ENCODE measurements around the gene SUMO3.

DNA sequence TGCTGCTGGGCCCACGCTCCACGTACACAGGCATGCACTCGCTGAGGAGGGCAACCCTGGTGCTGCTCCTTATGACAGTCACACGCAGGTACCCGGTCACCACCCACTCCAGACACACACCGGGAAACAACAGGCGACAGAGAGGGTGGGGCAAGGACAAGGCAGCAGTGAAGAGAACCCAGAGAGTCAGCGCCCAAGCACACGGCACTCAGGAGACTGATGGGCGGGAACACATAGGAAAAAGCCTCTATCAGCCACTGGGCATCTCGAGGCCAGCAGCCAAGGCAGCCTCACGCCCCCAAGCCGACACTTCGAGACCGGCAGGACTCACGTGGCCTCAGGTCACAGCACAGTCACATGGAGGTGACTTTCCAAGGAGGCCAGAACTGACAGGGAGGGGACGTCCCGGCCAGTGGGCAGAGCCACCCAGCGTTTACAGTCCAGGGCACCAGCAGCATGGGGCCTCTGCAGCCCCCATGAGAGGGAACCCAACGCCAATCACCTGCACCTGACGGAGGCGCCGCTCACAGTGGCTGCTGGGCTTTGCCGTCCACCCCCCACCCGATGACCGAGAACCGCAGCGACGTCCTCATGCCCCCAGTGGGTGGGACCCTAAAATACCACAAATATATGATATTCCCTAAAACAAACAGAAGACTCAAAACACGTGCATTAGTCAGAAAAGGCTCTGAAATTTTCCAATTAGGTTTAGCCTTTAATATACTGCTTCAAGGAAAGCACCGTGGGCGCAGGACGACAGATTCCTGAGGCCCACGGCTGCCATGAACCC lies 35.9 kb upstream of the SUMO3 start:
- TF ChIP-seq ATF1 (CRISPR knock-in tag; IDR thresholded peaks at IDR 0.05) (no peak), SP2 (CRISPR knock-in tag; IDR thresholded peaks at IDR 0.05) (no peak), GABPA (IDR thresholded peaks at IDR 0.05; ENCODE audit: low read depth, low read length) (no peak), GABPA (CRISPR knock-in tag; IDR thresholded peaks at IDR 0.05; ENCODE audit: low read depth) (no peak), ZNF296 (CRISPR knock-in tag; conservative IDR thresholded peaks at IDR 0.05) (no peak), ZNF460 (CRISPR knock-in tag; IDR thresholded peaks at IDR 0.05; ENCODE audit: borderline replicate concordance) (no peak), ZNF234 (CRISPR knock-in tag; conservative IDR thresholded peaks at IDR 0.05) (no peak), CC2D1A (CRISPR knock-in tag; IDR thresholded peaks at IDR 0.05) (no peak)
- TF ChIP-seq, protein P1, sequence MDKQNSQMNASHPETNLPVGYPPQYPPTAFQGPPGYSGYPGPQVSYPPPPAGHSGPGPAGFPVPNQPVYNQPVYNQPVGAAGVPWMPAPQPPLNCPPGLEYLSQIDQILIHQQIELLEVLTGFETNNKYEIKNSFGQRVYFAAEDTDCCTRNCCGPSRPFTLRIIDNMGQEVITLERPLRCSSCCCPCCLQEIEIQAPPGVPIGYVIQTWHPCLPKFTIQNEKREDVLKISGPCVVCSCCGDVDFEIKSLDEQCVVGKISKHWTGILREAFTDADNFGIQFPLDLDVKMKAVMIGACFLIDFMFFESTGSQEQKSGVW (CRISPR knock-in tag; IDR thresholded peaks at IDR 0.05; ENCODE audit: borderline replicate concordance): no peak
- TF ChIP-seq, protein P2, sequence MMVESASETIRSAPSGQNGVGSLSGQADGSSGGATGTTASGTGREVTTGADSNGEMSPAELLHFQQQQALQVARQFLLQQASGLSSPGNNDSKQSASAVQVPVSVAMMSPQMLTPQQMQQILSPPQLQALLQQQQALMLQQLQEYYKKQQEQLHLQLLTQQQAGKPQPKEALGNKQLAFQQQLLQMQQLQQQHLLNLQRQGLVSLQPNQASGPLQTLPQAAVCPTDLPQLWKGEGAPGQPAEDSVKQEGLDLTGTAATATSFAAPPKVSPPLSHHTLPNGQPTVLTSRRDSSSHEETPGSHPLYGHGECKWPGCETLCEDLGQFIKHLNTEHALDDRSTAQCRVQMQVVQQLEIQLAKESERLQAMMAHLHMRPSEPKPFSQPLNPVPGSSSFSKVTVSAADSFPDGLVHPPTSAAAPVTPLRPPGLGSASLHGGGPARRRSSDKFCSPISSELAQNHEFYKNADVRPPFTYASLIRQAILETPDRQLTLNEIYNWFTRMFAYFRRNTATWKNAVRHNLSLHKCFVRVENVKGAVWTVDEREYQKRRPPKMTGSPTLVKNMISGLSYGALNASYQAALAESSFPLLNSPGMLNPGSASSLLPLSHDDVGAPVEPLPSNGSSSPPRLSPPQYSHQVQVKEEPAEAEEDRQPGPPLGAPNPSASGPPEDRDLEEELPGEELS (CRISPR knock-in tag; IDR thresholded peaks at IDR 0.05): no peak
- TF ChIP-seq, protein P3, sequence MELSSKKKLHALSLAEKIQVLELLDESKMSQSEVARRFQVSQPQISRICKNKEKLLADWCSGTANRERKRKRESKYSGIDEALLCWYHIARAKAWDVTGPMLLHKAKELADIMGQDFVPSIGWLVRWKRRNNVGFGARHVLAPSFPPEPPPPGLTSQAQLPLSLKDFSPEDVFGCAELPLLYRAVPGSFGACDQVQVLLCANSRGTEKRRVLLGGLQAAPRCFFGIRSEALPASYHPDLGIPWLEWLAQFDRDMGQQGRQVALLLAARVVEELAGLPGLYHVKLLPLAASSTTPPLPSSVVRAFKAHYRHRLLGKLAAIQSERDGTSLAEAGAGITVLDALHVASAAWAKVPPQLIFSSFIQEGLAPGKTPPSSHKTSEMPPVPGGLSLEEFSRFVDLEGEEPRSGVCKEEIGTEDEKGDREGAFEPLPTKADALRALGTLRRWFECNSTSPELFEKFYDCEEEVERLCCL (CRISPR knock-in tag; IDR thresholded peaks at IDR 0.05; ENCODE audit: borderline replicate concordance): no peak
- TF ChIP-seq, protein P4, sequence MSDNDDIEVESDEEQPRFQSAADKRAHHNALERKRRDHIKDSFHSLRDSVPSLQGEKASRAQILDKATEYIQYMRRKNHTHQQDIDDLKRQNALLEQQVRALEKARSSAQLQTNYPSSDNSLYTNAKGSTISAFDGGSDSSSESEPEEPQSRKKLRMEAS (IDR thresholded peaks at IDR 0.05): no peak
- TF ChIP-seq, protein P5, sequence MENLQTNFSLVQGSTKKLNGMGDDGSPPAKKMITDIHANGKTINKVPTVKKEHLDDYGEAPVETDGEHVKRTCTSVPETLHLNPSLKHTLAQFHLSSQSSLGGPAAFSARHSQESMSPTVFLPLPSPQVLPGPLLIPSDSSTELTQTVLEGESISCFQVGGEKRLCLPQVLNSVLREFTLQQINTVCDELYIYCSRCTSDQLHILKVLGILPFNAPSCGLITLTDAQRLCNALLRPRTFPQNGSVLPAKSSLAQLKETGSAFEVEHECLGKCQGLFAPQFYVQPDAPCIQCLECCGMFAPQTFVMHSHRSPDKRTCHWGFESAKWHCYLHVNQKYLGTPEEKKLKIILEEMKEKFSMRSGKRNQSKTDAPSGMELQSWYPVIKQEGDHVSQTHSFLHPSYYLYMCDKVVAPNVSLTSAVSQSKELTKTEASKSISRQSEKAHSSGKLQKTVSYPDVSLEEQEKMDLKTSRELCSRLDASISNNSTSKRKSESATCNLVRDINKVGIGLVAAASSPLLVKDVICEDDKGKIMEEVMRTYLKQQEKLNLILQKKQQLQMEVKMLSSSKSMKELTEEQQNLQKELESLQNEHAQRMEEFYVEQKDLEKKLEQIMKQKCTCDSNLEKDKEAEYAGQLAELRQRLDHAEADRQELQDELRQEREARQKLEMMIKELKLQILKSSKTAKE (CRISPR knock-in tag; IDR thresholded peaks at IDR 0.05; ENCODE audit: borderline replicate concordance): no peak
